OCI-M1 (cell line): Measurements from ENCODE around the gene KLK12.

ENCODE experiments used
- DNase-seq: peaks from one replicate; lab custom pipeline; 2025; lab: John Stamatoyannopoulos, UW

The KLK12 gene

DNA sequence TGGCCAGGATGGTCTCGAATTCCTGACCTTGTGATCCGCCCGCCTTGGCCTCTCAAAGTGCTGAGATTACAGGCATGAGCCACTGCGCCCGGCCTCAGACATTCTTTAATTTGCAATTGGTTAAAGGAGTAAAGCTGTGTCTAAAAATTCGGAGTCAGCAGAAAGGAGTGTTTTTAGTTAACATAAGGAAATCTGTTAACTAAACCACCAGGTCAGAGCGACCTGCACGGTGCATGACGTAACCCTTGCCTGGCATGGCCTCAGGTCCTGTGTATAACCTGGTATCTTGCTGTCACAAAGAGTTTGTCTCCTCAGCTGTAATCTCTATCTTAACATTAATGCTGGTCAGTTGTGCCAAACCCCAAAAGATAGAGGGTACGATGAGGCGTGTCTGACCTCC is 9.5 kb upstream of the KLK12 start:
- no peak for DNase-seq

DNA sequence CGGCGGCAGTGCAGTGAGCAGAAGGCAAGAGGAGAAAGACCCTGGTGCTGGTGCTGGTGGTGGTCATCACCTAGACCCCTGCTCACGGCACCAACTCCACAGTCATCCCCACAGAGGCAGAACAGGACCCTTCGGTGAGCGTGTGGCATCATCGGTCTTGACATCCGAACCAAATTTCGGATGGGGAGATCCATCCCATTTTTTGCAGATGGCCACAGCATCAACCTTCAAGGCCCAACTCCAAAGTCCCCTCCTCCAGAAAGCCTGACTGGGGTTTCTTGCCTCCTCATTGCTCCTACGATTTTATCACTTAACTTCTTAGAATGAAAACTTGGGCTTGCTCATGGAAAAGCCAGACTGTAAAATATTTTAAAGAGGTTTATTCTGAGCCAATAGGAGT is 8.7 kb upstream of the KLK12 start:
- no peak for DNase-seq

DNA sequence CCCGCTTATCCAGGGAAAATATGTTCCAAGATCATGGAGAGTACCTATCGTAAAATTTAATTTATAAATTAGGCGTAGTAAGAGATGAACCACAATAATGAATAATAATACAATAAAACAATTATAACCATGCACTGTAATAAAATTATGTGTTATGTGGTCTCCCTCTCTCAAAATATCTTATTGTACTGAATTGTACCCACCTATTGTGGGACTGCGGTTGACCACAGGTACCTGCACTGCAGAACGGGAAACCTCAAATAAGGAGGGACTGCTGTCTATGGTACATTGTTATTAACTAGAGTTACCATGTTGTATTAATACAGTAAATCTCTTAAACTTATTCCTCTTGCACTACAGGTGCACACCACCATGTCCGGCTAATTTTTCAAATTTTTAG is 5.3 kb upstream of the KLK12 start:
- no peak for DNase-seq

DNA sequence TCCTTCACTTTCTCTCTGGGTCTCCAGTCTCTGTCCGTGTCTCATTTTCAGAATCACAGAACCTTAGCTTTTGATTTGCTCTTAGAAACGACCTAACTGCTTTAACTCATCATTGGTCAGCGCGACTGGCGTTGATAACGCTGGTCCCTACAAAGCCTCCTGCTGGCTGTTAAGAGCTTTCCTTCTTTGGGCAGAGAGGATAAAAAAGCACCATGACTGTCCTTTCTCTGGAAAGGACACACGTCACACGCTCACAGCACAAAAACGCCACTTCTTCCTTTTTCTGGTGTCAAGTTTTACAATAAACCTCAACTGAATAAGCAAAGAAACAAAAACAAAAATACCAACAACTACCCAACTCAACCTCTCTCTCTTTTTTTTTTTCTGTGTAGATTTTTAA is 1.7 kb upstream of the KLK12 start:
- DNase-seq = no peak

DNA sequence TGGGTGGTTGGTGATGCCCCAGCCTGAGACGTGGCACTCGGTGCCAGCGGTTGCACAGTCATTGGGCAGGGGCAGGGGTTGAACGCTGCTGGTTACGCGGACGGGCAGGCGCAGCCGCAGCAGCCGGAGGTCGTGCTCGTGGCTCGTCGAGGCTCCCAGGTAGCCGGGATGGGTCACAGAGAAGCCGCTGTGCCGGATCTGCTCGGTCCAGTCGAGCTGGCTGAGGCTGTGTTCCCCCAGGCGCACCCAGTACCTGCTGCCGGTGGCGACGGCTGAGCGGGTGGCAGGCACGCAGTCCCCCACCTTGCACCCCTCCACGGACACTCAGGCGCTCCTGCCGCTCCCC is 2.9 kb downstream of the KLK12 start:
- no peak for DNase-seq

DNA sequence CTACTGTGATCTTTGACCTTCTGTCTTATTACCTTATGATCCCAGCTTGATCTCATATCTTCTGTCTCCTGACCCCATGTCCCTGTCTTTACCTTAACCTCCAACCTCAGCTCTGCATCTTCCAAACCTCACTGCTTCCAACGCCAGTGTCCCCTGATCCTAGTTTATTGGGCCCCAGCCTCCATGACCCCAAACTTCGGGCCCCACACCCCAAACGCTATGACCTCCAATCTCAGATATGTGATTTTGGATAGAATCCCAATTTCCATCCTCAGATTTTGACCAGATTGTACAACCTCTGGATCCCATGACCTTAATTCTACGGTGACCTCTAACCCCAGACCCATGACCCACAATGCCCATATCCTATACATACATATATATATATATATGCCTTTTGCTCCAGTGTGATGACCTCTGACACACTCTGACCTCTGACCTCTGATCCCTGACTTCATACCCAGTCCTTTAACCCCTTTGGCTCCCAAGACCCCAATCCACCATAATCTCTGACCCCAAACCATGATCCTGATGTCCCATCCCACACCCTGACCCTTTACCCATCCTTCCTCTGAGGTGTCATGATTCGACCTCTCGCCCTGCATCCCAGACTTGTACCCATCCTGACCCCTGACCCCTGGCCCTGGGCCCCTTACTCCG is 3.5 kb downstream of the KLK12 start:
- no peak for DNase-seq

DNA sequence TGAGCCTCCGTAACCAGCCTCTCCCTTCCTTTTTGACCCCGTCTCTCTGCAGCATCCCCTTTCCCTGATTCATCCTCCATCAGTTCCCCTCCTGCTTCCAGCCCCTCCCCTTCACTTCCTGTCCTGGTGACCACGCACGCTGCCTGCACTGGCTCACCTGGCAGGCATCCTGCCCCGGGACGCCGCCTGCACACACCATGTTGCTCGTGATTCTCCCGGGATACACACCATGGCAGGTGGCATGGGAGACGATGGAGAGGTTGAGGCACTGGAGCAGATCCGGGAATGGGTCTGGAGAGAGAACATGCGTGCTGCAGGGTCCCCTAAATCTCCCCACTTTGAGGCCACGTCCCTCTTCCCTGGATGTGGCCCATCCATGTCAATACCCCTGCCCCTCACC is 4.2 kb downstream of the KLK12 start:
- DNase-seq = no peak

DNA sequence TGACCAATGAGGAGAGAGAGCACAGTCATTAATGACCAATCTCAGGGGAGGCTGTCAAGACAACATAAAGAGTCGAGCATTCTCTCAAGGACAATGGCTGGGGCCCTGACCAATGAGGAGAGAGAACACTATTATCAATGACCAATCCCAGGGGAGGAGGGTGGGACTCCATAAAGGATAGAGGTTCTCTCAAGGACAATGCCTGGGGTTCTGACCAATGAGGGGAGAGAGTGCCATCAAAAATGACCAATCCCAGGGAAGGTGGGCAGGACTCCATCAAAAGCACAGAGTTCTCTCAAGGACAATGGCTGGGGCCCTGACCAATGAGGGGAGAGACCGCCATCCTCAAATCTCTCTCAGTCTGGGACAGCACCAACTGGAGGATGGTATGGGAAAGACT is 5.1 kb downstream of the KLK12 start:
- no peak for DNase-seq

DNA sequence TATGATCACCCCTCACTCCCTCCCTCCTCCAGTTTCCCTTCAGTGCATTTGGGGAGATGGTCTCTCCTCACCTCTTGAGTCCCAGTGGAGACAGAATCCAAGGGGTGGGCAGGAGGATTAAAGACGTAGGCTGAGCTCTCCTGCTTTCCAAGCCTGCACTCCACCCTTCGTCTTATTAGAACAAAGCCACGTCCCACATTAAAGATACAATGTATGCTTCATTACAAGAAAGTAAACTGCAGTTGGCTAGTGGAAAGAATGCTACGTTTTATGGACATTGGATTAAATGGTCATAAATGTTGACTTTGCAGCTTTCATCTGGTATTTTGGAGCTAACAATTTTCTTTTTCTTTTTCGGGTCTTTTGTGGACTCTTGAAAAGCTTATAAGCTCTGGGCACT is 6.9 kb downstream of the KLK12 start:
- no peak for DNase-seq

DNA sequence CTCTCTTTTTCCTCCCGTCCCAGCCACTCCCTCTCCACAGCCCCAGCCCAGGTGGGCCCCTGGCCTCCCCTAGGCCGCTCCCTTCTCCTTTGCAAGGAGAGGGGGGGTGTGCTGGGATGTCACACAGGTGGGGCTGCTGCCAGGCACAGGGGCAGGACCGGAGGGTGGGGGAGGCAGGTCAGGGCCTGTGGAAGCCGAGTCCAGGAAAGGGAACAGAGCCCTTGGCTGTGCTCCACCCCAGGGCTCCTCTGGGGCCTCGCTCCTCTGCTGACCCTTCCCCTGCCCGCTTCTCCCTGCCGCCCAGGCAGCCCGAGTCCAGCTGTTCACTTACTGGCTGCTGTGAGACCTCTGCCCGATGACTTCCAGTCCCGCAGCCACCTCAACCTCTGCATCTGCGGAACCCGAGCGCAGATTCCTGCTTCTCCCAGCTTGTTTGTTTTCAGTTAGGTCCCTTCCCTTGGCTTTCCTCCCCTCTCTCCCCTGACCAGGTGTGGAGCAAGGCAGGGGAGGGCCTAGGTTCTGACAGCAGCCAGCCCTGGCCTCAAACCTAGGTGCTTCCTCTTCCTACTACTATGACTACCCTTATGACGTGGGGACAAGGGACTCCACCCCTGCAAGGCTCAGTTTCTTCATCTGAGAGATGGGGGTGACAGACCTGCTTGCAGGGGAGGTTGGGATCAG is 7.5 kb downstream of the KLK12 start:
- DNase-seq = no peak

DNA sequence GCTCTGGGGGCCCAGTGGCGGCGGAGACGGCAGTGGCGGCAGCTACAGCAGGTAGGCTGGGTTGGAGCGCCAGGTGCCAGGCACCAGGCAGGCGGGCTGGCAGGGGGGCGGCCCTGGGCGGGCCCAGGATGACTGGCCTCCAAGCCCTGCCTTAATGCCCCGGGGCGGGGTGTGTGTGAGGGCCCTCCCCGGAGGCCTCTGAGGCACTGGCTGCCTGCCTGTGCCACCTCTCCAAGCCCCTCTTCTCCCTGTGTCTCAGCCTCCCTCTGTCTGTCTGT is 8.3 kb downstream of the KLK12 start, which contains the start of gene KLK11:
Gene KLK11, minus strand, starts transcription at position 63 of the 278 bp plus-strand sequence. CDS start 985 bp downstream, outside the sequence.
- no peak for DNase-seq

DNA sequence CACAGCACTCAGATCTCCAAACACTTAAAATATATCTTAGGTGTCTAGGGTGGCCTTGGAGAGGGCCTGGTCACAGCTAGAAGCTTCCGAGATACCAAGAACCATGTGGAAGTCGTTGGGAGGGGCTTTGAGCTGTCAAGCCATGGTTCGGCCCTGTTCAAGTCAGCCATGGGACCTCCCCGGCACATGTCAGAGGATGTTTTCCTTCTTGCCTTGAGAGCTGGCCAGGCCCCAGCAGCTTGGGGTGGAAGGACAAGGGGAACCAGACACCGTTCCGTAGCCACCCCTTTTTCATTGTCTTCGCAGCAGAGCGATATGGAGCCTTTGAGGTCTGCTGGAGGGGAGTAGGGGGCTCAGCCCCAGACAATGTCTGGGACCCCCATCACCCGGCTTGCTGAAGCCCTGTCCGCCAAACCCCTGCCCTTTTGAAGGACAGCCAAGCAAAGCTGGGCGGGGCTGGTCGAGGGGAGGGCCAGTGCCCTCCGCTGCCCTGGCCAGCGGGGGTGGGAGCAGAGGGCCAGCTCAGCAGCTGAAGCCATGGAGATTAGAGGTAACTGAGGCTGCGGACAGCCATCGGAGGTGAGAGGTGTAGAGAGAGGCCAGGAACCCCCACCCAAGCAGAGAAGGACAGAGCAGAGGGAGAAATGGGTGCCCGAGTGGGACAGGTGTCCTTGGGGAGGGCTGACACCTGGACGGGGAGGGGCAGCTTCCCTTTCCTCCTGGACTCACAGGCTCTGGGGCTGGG is 8.8 kb downstream of the KLK12 start:
- no peak for DNase-seq

DNA sequence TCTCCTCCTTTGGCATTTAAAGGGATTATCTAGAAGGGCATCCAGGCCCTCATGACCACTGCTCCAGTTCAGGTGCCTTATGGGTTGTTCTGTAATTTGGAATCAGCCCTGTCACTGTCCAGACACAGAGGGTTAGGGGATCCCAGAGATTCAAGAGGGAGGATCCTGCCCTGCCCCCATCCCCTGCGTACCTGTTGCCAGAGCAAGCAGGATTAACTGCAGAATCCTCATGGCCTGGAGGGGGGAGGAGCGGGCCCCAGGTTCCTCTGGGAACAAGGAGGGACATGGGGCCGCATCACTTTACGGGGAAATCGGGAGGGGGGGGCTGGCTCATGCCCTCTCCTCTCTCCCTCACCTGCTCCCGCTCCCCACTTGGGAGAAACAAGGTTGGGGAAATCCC is 9.4 kb downstream of the KLK12 start:
- DNase-seq = no peak

DNA sequence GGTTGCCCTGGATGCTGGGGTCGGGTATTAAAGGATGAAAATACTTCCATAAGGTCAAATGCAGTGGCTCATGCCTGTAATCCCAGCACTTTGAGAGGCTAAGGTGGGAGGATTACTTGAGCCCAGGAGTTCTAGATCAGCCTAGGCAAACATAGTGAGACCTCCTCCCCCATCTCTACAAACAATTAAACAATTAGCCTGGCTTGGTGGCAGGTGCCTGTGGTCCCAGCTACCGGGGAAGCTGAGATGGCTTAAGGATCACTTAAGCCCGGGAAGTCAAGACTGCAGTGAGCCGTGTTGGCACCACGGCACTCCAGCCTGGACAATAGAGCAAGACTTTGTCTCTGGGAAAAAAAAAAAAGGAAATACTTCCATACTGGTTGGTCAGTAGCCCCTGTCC is 9.9 kb downstream of the KLK12 start:
- no peak for DNase-seq

DNA sequence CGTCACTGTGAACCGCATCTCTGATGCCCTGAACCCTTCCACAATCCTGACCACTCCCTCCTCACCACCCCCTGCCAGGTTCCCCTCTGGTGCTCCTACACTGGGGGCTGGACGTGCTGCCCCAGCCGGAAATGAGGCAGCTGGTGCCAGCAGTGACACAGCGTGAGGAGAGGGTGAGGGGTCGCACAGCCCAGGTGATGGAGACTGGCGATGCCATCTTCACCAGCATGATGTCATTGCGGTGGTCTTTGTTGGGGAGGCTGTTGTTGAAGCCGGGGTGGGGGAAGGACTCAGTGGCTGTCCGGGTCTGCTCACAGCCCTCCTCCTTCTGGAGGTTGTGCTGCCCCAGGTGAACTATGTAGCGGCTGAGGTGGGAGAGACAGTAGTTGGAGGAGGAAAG is 10.9 kb downstream of the KLK12 start:
- no peak for DNase-seq

DNA sequence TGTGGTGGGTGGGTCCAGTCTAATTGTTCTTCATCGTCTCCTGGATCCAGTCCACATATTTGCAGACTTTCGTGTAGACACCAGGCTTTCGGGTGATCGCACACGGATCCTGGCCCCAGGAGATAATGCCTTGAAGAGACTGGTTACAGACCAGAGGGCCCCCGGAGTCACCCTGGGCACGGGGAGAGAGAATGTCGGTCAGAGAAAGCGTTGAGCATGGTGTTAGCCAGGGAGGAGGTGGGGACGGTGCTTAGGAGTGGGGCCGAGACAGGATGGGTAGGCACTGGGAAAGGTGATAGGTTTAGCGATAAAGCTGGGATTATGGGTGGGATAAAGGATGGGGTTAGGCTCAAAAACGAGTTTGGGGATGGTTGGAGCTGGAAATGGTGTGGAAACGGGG is 12.3 kb downstream of the KLK12 start:
- no peak for DNase-seq

DNA sequence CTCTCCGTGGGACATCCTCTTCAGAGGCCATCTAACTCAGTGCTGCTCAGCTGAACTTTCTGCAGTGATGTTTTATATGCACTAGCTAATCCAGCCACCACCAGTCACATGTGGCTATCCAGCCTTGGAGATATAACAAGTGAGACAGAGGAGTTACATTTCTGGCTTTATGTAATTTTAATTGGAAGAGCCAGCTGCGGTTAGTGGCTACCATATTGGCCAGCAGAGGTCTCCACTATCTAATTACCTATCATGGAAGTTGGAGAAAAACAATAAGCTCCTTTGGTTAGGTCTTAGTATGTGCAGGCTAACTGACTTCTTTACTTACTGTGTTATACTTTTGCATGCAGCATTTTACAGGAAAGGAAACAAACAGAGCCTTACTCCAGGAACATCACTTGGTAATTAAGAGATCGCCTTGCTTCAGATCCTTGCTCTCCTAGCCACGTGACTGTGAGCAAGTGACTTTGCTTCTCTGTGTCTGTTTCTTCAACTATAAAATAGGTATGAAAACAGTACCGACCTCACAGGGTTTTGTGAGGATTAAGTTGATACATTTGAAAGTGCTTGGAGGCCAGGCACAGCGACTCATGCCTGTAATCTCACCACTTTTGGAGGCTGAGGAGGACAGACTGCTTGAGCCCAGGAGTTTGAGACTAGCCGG is 13.7 kb downstream of the KLK12 start:
- DNase-seq = peak; percentile 84

DNA sequence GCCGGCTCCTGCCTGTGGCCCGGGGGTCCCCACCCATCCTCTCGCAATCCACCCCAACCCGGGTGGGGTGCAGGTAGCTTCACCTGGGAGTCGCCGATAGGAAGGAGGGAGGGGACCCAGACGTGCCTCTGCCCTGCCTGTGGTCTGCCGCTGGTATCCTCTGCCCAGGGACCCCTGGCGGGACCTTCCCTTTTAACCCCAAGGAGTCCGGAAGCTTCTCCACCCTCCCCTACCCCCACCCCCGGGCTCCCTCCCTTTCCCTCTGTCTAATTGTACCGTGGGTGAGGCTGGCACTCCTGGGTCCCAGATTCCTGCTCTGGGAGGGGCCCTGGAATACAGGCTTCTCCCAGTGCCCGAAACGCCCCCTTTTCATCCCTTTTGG is 15.3 kb downstream of the KLK12 start, which contains the start of gene KLK10:
Gene KLK10, minus strand, starts transcription at position 166 of the 382 bp plus-strand sequence. CDS start 579 bp downstream, outside the sequence.
- no peak for DNase-seq

DNA sequence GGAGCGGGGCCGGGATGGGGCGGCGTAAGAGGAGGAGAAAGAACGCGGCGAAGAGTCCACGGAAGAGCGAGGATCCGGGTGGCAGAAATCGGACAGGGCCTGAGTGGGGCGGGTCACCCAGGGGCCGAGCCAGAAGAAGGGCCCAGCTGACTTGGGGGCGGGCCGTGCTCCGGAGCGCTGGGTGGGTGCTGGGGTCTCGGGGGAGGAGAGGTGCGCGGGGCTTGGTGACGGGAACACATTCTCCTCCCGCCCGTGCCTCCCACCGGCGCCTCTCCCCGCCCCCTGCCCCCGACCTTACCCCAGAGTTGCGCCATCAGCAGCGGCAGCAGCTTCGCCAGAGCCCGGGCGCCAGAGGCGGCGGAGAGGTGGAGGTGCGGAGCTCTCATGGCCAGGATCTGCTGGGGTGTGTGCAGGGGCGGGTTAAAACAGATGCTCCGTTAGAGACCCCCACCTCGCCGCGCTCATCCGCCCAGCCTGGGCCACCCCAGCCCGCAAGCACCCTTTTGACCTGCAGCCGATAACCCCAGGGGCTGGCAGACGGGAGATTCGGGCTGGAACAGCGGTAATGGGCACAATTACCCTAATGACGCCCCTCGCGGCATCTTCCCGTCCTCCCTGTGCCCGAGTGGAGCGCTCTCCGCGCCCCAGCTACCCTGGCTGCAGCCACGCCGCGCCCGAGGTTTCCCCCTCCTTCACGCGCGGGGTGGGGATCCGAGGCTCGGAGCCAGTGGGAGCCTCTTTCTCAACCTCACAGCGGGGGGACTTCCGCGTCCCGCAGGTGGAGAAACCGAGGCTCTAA is 15.9 kb downstream of the KLK12 start:
- no peak for DNase-seq

DNA sequence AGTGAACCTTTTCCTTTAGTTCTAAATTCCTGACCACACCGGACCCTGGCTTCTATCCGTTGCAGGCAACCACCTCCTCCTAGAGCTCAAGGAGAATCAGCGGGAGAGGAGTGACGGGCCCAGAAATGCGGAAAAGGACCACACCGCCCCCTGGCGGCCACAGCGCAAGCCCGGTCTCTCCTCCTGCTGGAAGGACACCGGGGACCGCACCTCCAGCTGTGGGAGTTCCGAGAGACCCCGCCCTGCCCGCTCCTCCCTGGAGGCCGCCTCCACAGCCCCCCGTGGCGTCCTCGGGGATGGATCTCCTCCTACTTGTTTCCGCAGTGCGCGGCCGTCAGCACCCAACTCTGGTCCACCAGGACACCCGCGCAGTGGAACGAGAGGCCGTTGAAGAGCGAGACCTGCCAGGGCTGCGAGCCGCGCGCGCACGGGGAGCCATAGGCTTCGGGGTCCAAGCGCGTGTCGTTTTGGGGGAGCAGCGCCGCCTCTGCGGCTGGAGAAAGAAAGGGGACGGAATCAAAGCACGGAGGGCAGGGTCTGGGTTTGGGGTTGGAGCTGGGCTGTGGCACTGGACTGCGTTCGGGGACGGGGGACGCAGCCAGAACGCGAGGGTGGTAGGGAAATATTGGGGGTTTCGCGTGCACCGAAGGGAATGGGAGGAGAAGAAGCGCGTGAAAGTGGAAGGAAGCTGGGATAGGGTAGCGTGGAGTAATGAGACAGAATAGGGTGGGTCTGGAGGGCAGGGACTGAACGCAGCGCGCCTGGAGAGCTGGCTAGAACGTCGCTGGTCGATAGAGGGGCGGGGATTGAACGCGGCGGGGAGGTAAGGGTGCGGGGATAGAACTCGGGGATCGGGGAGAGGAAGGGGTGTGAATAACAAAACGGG is 17.8 kb downstream of the KLK12 start:
- peak; percentile 49 for DNase-seq

DNA sequence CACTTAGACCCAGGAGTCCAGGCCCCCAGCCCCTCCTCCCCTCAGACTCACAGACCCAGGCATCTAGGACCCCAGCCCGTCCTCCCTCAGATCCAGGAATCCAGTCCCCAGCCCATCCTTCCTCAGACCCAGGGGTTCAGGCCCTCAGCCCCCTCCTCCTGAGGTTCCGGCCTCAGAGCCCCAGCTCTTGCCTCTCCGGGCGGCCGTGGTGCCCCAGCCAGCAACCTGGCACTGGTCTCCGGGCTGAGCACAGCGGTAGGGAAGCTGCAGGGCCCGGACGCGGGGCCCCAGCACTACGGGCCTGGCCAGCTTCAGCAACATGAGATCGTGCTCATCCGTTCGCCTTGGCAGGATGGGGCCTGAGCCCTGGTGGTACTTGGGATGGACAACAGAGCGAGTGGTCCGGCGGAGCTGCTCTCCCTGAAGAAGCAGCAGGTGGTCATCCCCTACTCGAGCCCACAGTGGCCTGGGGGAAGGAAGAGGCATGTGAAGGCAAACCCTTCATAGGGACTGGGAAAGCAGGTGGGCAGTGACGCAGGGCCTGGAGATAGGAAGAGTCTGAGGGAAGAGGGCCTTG is 19.0 kb downstream of the KLK12 start:
- DNase-seq = no peak
